OCI-LY1 (cell line): ENCODE results near the gene CACNA1B.

Experiments used
- H2AFZ ChIP-seq: fragments of 200-600 bp; sonication (generic), shearing (Covaris generic); 2 replicates; pipeline ENCODE4 v1.6.0; 2014; ENCODE audit warnings: antibody characterized with exemption, mild to moderate bottlenecking, low read length
- H3F3A ChIP-seq: fragments of 200-600 bp; sonication (generic), shearing (Covaris generic); 2 replicates; pipeline ENCODE4 v1.6.0; 2014; ENCODE audit warnings: mild to moderate bottlenecking, antibody characterized with exemption, low read length, moderate library complexity; ENCODE audit not compliant: insufficient read depth
- H3K27ac ChIP-seq: fragments of 200-600 bp; sonication (generic); 2 replicates; pipeline ENCODE4 v1.5.1; 2014; ENCODE audit warnings: low read length, mixed run types, mild to moderate bottlenecking, low read depth; ENCODE audit not compliant: poor library complexity, severe bottlenecking
- H3K27me3 ChIP-seq: fragments of 200-600 bp; sonication (generic); 2 replicates; pipeline ENCODE4 v1.6.0; 2014; ENCODE audit warnings: antibody characterized with exemption, mild to moderate bottlenecking, low read length, moderate library complexity; ENCODE audit not compliant: insufficient read depth
- H3K36me3 ChIP-seq: fragments of 200-600 bp; sonication (generic); 2 replicates; pipeline ENCODE4 v1.6.1; 2014; ENCODE audit warnings: mild to moderate bottlenecking, antibody characterized with exemption, low read length, moderate library complexity, mixed read lengths; ENCODE audit not compliant: insufficient read depth
- H3K4me1 ChIP-seq: fragments of 200-600 bp; sonication (generic); 2 replicates; pipeline ENCODE4 v1.5.1; 2014; ENCODE audit warnings: mild to moderate bottlenecking, low read length, moderate library complexity; ENCODE audit not compliant: insufficient read depth, severe bottlenecking
- H3K4me2 ChIP-seq: fragments of 200-600 bp; sonication (generic), shearing (Covaris generic); 2 replicates; pipeline ENCODE4 v1.6.1; 2014; ENCODE audit warnings: low read length
- H3K4me3 ChIP-seq: fragments of 200-600 bp; sonication (generic); 2 replicates; pipeline ENCODE4 v1.5.1; 2014; ENCODE audit warnings: low read length, low read depth, mild to moderate bottlenecking, mixed read lengths; ENCODE audit not compliant: poor library complexity, severe bottlenecking
- H3K79me2 ChIP-seq: fragments of 200-600 bp; shearing (Covaris generic); 2 replicates; pipeline ENCODE4 v1.6.1; 2016; ENCODE audit warnings: mixed run types, low read length, mixed read lengths; ENCODE audit not compliant: insufficient read depth
- H3K9ac ChIP-seq: fragments of 200-600 bp; sonication (generic), shearing (Covaris generic); 2 replicates; pipeline ENCODE4 v1.6.1; 2014; ENCODE audit warnings: mild to moderate bottlenecking, low read length, mixed read lengths
- H3K9me2 ChIP-seq: fragments of 200-600 bp; sonication (generic), shearing (Covaris generic); 2 replicates; pipeline ENCODE4 v1.6.1; 2014; ENCODE audit warnings: low read depth, mild to moderate bottlenecking, low read length, mixed read lengths
- H3K9me3 ChIP-seq: fragments of 200-600 bp; shearing (Covaris generic); 2 replicates; pipeline ENCODE4 v1.6.1; 2014; ENCODE audit warnings: low read length, mixed read lengths
- H4K20me1 ChIP-seq: fragments of 200-600 bp; sonication (generic), shearing (Covaris generic); 2 replicates; pipeline ENCODE4 v1.6.0; 2016; ENCODE audit warnings: mild to moderate bottlenecking, low read length; ENCODE audit not compliant: insufficient read depth
- CTCF ChIP-seq: fragments of 200-600 bp; sonication (generic), shearing (Covaris generic); IDR thresholded peaks from 2 replicates; pipeline ENCODE4 v1.5.1; 2017; ENCODE audit warnings: mild to moderate bottlenecking, antibody characterized with exemption, low read length, moderate library complexity, mixed read lengths
- EZH2 ChIP-seq: fragments of 200-600 bp; sonication (generic), shearing (Covaris generic); IDR thresholded peaks from 2 replicates; pipeline ENCODE4 v1.8.0; 2017; ENCODE audit warnings: borderline replicate concordance, mixed run types, mild to moderate bottlenecking, antibody characterized with exemption, low read length, moderate library complexity, mixed read lengths

CACNA1B gene

GRCh38 chr9:137836831-137837241 lies 40.7 kb upstream of the CACNA1B start:
- Histone ChIP-seq H3K9me2 (no peaks in the 10 kb centered on the region), H3K9ac (no peak overlapping the region), H3K79me2 (no peaks in the 10 kb centered on the region), H3K27me3 (no peaks in the 10 kb centered on the region), H3K4me2 (no peak overlapping the region), H3F3A (no peaks in the 10 kb centered on the region), H3K36me3 (peaks cover 54% of the 10 kb centered on the region), H3K27ac (no peak overlapping the region), H3K9me3 (no peaks in the 10 kb centered on the region), H3K4me1 (no peaks in the 10 kb centered on the region), H3K4me3 (no peak overlapping the region), H2AFZ (no peak overlapping the region), H4K20me1 (no peaks in the 10 kb centered on the region)
- TF ChIP-seq CTCF (no peak), EZH2 (no peak)

GRCh38 chr9:137837345-137838278 lies 40.0 kb upstream of the CACNA1B start:
- no peaks in the 10 kb centered on the region for H3K27me3 ChIP-seq
- no peak overlapping the region for H3K27ac ChIP-seq
- TF ChIP-seq EZH2 (no peak), CTCF (no peak)
- H3F3A ChIP-seq = no peaks in the 10 kb centered on the region
- H3K36me3 ChIP-seq = peaks cover 49% of the 10 kb centered on the region
- no peaks in the 10 kb centered on the region for H3K4me1 ChIP-seq
- H3K4me2 ChIP-seq = no peak overlapping the region
- H4K20me1 ChIP-seq = no peaks in the 10 kb centered on the region
- no peak overlapping the region for H3K4me3 ChIP-seq
- no peaks in the 10 kb centered on the region for H3K9me2 ChIP-seq
- H3K9ac ChIP-seq = no peak overlapping the region
- no peaks in the 10 kb centered on the region for H3K9me3 ChIP-seq
- H3K79me2 ChIP-seq = no peaks in the 10 kb centered on the region
- no peak overlapping the region for H2AFZ ChIP-seq

- H4K20me1 ChIP-seq = no peaks in the 10 kb centered on the region
- H3K27me3 ChIP-seq = no peaks in the 10 kb centered on the region
- H3K79me2 ChIP-seq = no peaks in the 10 kb centered on the region
- no peaks in the 10 kb centered on the region for H3F3A ChIP-seq
- H3K9ac ChIP-seq = no peak overlapping the region
- no peak overlapping the region for H3K27ac ChIP-seq
- no peaks in the 10 kb centered on the region for H3K4me1 ChIP-seq
- no peaks in the 10 kb centered on the region for H3K9me2 ChIP-seq
- peaks cover 40% of the 10 kb centered on the region for H3K36me3 ChIP-seq
- H3K4me2 ChIP-seq = no peak overlapping the region
- no peaks in the 10 kb centered on the region for H3K9me3 ChIP-seq
- no peak overlapping the region for H3K4me3 ChIP-seq
- H2AFZ ChIP-seq = no peak overlapping the region
- no peak for TF ChIP-seq EZH2
- TF ChIP-seq CTCF = no peak
Observed at GRCh38 chr9:137838576-137838975, 39.0 kb upstream of the CACNA1B start.
